HepG2 (cell line): Measurements from ENCODE around the gene RCC1. TPM values are rescaled to one million over a fixed set of nuclear protein-coding genes. Genes with fewer than 3 reads are reported as not detected.

ENCODE experiments used
- ATAC-seq: fragments of 200-7000 bp; cut with Tn5 transposase; 3 replicates; pipeline ENCODE4 v1.9.1; 2020; ENCODE audit warnings: mild to moderate bottlenecking, moderate library complexity
- BruUV-seq: library from RNA; stranded (reverse); fragments of 400-500 nt; replicated peaks from 2 replicates; lab custom pipeline; 2021; lab: Mats Ljungman, UMichigan
- CTCF ChIA-PET: fragments of 300-600 bp; formaldehyde crosslinking; extraction: SDS; loops from one replicate; lab custom pipeline; 2021; ENCODE audit warnings: low total read pairs, inconsistent platforms, low intra/inter-chr PET ratio; lab: Yijun Ruan, JAX
- POLR2A ChIA-PET: fragments of 350-600 bp; sonication (Branson Sonifier 250); formaldehyde crosslinking; loops from one replicate; lab custom pipeline; 2020; ENCODE audit warnings: antibody characterized with exemption, inconsistent platforms; lab: Yijun Ruan, JAX
- DNase-seq: peaks from one replicate; pipeline ENCODE4 v3.0.0-alpha.2; 2015; ENCODE audit warnings: low spot score
- FAIRE-seq: peaks from 3 replicates; lab custom pipeline; 2011; peaks lifted over from hg19 to GRCh38; lab: Jason Lieb, UNC
- H2AFZ ChIP-seq: one replicate; pipeline ENCODE4 v1.6.1; 2011; ENCODE audit warnings: low read length, inconsistent platforms
- H3K27ac ChIP-seq: fragments of 300-600 bp; 3 replicates; pipeline ENCODE4 v1.8.0; 2011; ENCODE audit warnings: mixed run types, mild to moderate bottlenecking, mixed read lengths, low read length, inconsistent platforms; ENCODE audit not compliant: insufficient read depth; ENCODE audit errors: extremely low read length
- H3K27me3 ChIP-seq, 2 experiments: fragments of 200-600 bp in 1 of 2; 2 replicates in 1 of 2; 3 replicates in 1 of 2; pipeline versions ENCODE4 v1.6.0 to v1.8.0; 2011; ENCODE audit warnings: low read length in 2 of 2, mild to moderate bottlenecking in 2 of 2, moderate library complexity in 2 of 2, inconsistent platforms in 1 of 2; ENCODE audit not compliant: insufficient read depth in 2 of 2, control insufficient read depth in 1 of 2
- H3K36me3 ChIP-seq, 2 experiments: fragments of 200-600 bp in 1 of 2; replicated peaks in 1 of 2; 2 replicates in 1 of 2; 3 replicates in 1 of 2; pipeline versions ENCODE4 v1.5.1 to v1.8.0; 2011; ENCODE audit warnings: low read length in 2 of 2, inconsistent platforms in 1 of 2; ENCODE audit not compliant: insufficient read depth in 2 of 2, control insufficient read depth in 1 of 2
- H3K4me1 ChIP-seq: 2 replicates; pipeline ENCODE4 v1.5.1; 2012; ENCODE audit warnings: low read length, inconsistent platforms; ENCODE audit not compliant: insufficient read depth
- H3K4me2 ChIP-seq: 2 replicates; pipeline ENCODE4 v1.6.0; 2011; ENCODE audit warnings: low read depth, low read length, inconsistent platforms
- H3K4me3 ChIP-seq, 3 experiments: fragments of 200-600 bp in 1 of 3; sonication (generic), shearing (Covaris generic) in 1 of 3; replicated peaks in 1 of 3; 2 replicates each; pipeline ENCODE4 v1.5.1; 2011 to 2016; ENCODE audit warnings: low read length in 3 of 3, inconsistent platforms in 2 of 3, low read depth in 2 of 3, mild to moderate bottlenecking in 2 of 3, control low read depth in 1 of 3, mixed read lengths in 1 of 3; ENCODE audit not compliant: insufficient read depth in 1 of 3
- H3K79me2 ChIP-seq: one replicate; pipeline ENCODE4 v1.6.1; 2011; ENCODE audit warnings: low read length, inconsistent platforms; ENCODE audit not compliant: insufficient read depth
- H3K9ac ChIP-seq: 2 replicates; pipeline ENCODE4 v1.6.0; 2011; ENCODE audit warnings: mild to moderate bottlenecking, low read depth, low read length, inconsistent platforms; ENCODE audit not compliant: insufficient read depth
- H3K9me3 ChIP-seq: 2 replicates; pipeline ENCODE4 v1.5.1; 2012; ENCODE audit warnings: mild to moderate bottlenecking, low read length
- H4K20me1 ChIP-seq: 2 replicates; pipeline ENCODE4 v1.6.0; 2011; ENCODE audit warnings: inconsistent platforms, mild to moderate bottlenecking, low read length, moderate library complexity; ENCODE audit not compliant: insufficient read depth
- AKAP8 ChIP-seq: sonication (generic); formaldehyde crosslinking; IDR thresholded peaks from 2 replicates; pipeline ENCODE4 v1.5.1; 2020; ENCODE audit warnings: mild to moderate bottlenecking, missing genetic modification reagents
- ESRRA ChIP-seq: sonication (generic); formaldehyde crosslinking; IDR thresholded peaks from 2 replicates; pipeline ENCODE4 v1.5.1; 2020; ENCODE audit warnings: mild to moderate bottlenecking, low read depth, missing genetic modification reagents
- PHF8 ChIP-seq: sonication (generic); formaldehyde crosslinking; IDR thresholded peaks from 2 replicates; pipeline ENCODE4 v1.5.0; 2020; ENCODE audit warnings: missing genetic modification reagents
- SMAD1 ChIP-seq: sonication (generic); formaldehyde crosslinking; IDR thresholded peaks from 2 replicates; pipeline ENCODE4 v1.4.0; 2020; ENCODE audit warnings: missing genetic modification reagents, low read depth, mild to moderate bottlenecking, borderline replicate concordance
- SNAI1 ChIP-seq: sonication (generic); formaldehyde crosslinking; IDR thresholded peaks from 2 replicates; pipeline ENCODE4 v1.5.0; 2020; ENCODE audit warnings: mild to moderate bottlenecking, missing genetic modification reagents, borderline replicate concordance
- SUZ12 ChIP-seq: fragments of 150-350 bp; IDR thresholded peaks from 2 replicates; pipeline ENCODE4 v1.6.1; 2014; ENCODE audit warnings: low read depth, low read length
- ZEB1 ChIP-seq: IDR thresholded peaks from 2 replicates; pipeline ENCODE4 v1.6.1; 2012; ENCODE audit warnings: mild to moderate bottlenecking, low read depth, inconsistent platforms; ENCODE audit not compliant: insufficient replicate concordance
- ZNF326 ChIP-seq: sonication (generic); formaldehyde crosslinking; IDR thresholded peaks from 2 replicates; pipeline ENCODE4 v1.4.0; 2020; ENCODE audit warnings: missing genetic modification reagents, borderline replicate concordance
- ZNF33A ChIP-seq: sonication (generic); formaldehyde crosslinking; IDR thresholded peaks from 2 replicates; pipeline ENCODE4 v1.5.1; 2020; ENCODE audit warnings: missing genetic modification reagents, mild to moderate bottlenecking, moderate library complexity, borderline replicate concordance
- ZNF446 ChIP-seq: sonication (generic); formaldehyde crosslinking; IDR thresholded peaks from 2 replicates; pipeline ENCODE4 v1.5.0; 2020; ENCODE audit warnings: mild to moderate bottlenecking, missing genetic modification reagents
- ZNF616 ChIP-seq: sonication (generic); formaldehyde crosslinking; IDR thresholded peaks from 2 replicates; pipeline ENCODE4 v1.5.0; 2020; ENCODE audit warnings: low read depth, mild to moderate bottlenecking, missing genetic modification reagents
- ZNF652 ChIP-seq: IDR thresholded peaks from 2 replicates; pipeline ENCODE4 v1.6.1; 2016; ENCODE audit warnings: low read depth, borderline replicate concordance
- ZNF747 ChIP-seq: sonication (generic); formaldehyde crosslinking; IDR thresholded peaks from 2 replicates; pipeline ENCODE4 v1.8.1; 2023; ENCODE audit warnings: missing genetic modification reagents, mild to moderate bottlenecking, borderline replicate concordance
- ZSCAN21 ChIP-seq: sonication (generic); formaldehyde crosslinking; IDR thresholded peaks from 2 replicates; pipeline ENCODE4 v1.8.0; 2022; ENCODE audit warnings: mild to moderate bottlenecking, missing genetic modification reagents, moderate library complexity, borderline replicate concordance
- WGBS: methylation state at CpG from one replicate; pipeline ENCODE4 v1.1.6; 2017; ENCODE audit warnings: low lambda C conversion rate; 5-methylcytosine and 5-hydroxymethylcytosine counted together
- in situ Hi-C: cut with HindIII; loops from 2 replicates; pipeline ENCODE4 v1.10.0; 2017; ENCODE audit warnings: low pct_unique_long_range_greater_than_20kb; ENCODE audit not compliant: extremely low pct_ligation_motif_present
- intact Hi-C: fragments of 100-400 bp; cut with micrococcal nuclease; formaldehyde crosslinking; loops from one replicate; pipeline ENCODE4 v1.10.0; 2022; ENCODE audit not compliant: unreplicated experiment
- polyA plus RNA-seq, 8 experiments: library from polyadenylated mRNA; depleted of rRNA in 3 of 8; stranded (reverse) in 7 of 8; unstranded in 1 of 8; fragments of >200 nt; fragmentation: Illumina TruSeq in 4 of 8; extraction: Trizol in 4 of 8; gene quantifications; 2 replicates each; pipeline versions ENCODE4 v1.2.1 to v1.2.3, GENCODE V29; 2011 to 2016; ENCODE audit warnings: low read depth in 4 of 8, missing spikeins in 1 of 8, mixed read lengths in 1 of 8; ENCODE audit not compliant: insufficient read depth in 1 of 8
- total RNA-seq, 5 experiments: library from RNA; depleted of rRNA; stranded (reverse); fragments of >200 nt; fragmentation: Illumina TruSeq; extraction: Trizol; gene quantifications; 2 replicates each; pipeline ENCODE4 v1.2.3, GENCODE V29; 2016; ENCODE audit warnings: low read depth in 1 of 5
- TF ChIP-seq, protein P1 (sequence below), 2 experiments: sonication (generic) in 1 of 2; formaldehyde crosslinking in 1 of 2; IDR thresholded peaks; 2 replicates each; pipeline versions ENCODE4 v1.5.1 to v1.6.1; 2011 to 2020; ENCODE audit warnings: borderline replicate concordance in 1 of 2, low read depth in 1 of 2, low read length in 1 of 2, mild to moderate bottlenecking in 1 of 2, missing genetic modification reagents in 1 of 2, moderate library complexity in 1 of 2
- TF ChIP-seq, protein P2 (sequence below), 2 experiments: fragments of 450-650 bp in 1 of 2; sonication (generic) in 1 of 2; formaldehyde crosslinking; IDR thresholded peaks; 2 replicates each; pipeline versions ENCODE4 v1.5.0 to v1.8.0; 2020 to 2022; ENCODE audit warnings: mild to moderate bottlenecking in 1 of 2, missing genetic modification reagents in 1 of 2
- TF ChIP-seq, protein P3 (sequence below): sonication (generic); formaldehyde crosslinking; conservative IDR thresholded peaks from 2 replicates; pipeline ENCODE4 v1.8.0; 2022; ENCODE audit warnings: low read depth, missing genetic modification reagents

RCC1 gene
- total and polyA plus RNA-seq, 2 of the 13 experiments (the other 11 are each of a cell fraction or from before 2014, with no cell fraction given) = 47.2 to 80.8 TPM

DNA sequence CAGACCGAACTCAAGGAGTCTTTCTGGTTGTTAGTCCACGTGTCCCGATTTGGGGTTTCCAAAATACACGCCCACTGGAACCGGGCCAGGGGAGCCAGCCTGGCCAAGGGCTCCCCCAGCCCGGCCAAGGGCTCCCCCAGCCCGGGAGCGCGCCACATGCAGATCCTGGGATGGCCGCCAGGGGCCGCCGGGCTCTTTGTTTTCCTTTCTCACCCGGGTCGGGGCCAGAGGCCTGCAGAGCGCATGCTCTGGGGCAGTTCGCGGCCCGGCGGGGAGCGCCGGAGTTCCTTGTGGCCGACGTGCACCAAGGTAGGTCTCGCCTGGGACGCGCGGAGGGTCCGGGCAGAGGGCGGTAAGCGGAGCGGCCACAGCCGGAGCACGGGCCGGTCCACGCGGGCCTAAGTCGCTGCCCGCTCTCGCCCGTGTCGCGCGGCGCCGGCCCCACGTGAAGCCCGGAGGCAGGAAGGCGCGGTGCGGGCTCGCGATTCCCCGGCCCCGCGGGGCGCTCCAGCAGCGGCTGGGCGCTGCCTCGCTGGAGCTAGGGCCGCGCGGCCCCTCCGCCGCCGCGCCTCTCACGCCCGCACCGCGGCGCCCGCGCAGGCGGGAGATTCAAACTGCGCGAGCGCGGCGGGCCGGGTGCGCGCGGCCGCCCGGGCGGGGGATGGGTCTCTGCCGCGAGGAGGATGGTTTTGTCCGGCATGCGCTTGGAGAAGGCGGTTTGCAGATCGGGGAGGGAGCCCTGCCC is 12.3 kb downstream of the RCC1 start:
- ChIA-PET POLR2A (interaction anchor here (0.8 to 2.0 kb wide), 6 partner anchors 9 to 125 kb away, joined by 3 to 7 read pairs (median 6); partner anchors contain the start of gene TRNAU1AP), CTCF (interaction anchor here (1.7 kb wide), 2 partner anchors 82 to 85 kb away, joined by 7 to 27 read pairs; no protein-coding TSS in a partner anchor)
- peaks cover 31% of the 10 kb centered on the region for H3K4me1 ChIP-seq
- intact Hi-C loops = loop anchor here (1.0 to 10.0 kb wide), 3 partner anchors 84 to 357 kb away; no protein-coding TSS in a partner anchor
- in situ Hi-C loops = loop anchor here (5.0 kb wide), 1 partner anchor 84 kb away; no protein-coding TSS in a partner anchor
- BruUV-seq = TSS peak; percentile 81
- no peak overlapping the region for H2AFZ ChIP-seq
- WGBS = 2% methylated on average over 15 of the region's 92 CpGs
- no peaks in the 10 kb centered on the region for H3K9me3 ChIP-seq
- H3K36me3 ChIP-seq = peaks cover 0 to 5% of the 10 kb centered on the region in 2 experiments; a peak in 2 of 5 replicates
- H3K27ac ChIP-seq = peak overlapping the region; percentile 91
- H3K4me3 ChIP-seq = peak overlapping the region; percentile 66 to 85 (median 75)
- H3K9ac ChIP-seq = peak overlapping the region; percentile 90
- peak overlapping the region; percentile 97 for H3K4me2 ChIP-seq
- H3K79me2 ChIP-seq = peaks cover 36% of the 10 kb centered on the region
- FAIRE-seq = no peak
- H3K27me3 ChIP-seq = no peaks in the 10 kb centered on the region
- ATAC-seq = peak; percentile 45
- peak; percentile 76 for DNase-seq
- H4K20me1 ChIP-seq = peaks cover 29% of the 10 kb centered on the region
- TF ChIP-seq ZSCAN21 (CRISPR knock-in tag) = peak; percentile 53; the same call in 1 of the 2 replicates
- no peak for TF ChIP-seq SMAD1
- TF ChIP-seq ZNF747 (CRISPR knock-in tag) = peak; percentile 65; the same call in 1 of the 2 replicates
- TF ChIP-seq ZNF652 (CRISPR knock-in tag) = no peak
- TF ChIP-seq ZNF446 = no peak
- TF ChIP-seq, protein P1, sequence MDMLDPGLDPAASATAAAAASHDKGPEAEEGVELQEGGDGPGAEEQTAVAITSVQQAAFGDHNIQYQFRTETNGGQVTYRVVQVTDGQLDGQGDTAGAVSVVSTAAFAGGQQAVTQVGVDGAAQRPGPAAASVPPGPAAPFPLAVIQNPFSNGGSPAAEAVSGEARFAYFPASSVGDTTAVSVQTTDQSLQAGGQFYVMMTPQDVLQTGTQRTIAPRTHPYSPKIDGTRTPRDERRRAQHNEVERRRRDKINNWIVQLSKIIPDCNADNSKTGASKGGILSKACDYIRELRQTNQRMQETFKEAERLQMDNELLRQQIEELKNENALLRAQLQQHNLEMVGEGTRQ (IDR thresholded peaks at IDR 0.05; ENCODE audit: low read depth, low read length) = no peak
- TF ChIP-seq, protein P1 (CRISPR knock-in tag; IDR thresholded peaks at IDR 0.05; ENCODE audit: borderline replicate concordance) = no peak
- TF ChIP-seq, protein P2, sequence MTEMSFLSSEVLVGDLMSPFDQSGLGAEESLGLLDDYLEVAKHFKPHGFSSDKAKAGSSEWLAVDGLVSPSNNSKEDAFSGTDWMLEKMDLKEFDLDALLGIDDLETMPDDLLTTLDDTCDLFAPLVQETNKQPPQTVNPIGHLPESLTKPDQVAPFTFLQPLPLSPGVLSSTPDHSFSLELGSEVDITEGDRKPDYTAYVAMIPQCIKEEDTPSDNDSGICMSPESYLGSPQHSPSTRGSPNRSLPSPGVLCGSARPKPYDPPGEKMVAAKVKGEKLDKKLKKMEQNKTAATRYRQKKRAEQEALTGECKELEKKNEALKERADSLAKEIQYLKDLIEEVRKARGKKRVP (CRISPR knock-in tag; IDR thresholded peaks at IDR 0.05) = peak in 1 of 2 experiments; percentile 46; a peak in 1 of 4 replicates
- no peak for TF ChIP-seq SUZ12
- no peak for TF ChIP-seq ZEB1
- TF ChIP-seq ZNF326 (CRISPR knock-in tag) = peak; percentile 64; the same call in 1 of the 2 replicates
- TF ChIP-seq PHF8 (CRISPR knock-in tag) = peak; percentile 76
- no peak for TF ChIP-seq SNAI1
- TF ChIP-seq ESRRA (CRISPR knock-in tag) = peak; percentile 35; the same call in 1 of the 2 replicates
- peak; percentile 66 for TF ChIP-seq ZNF616
- TF ChIP-seq ZNF33A (CRISPR knock-in tag) = no peak
- TF ChIP-seq, protein P3, sequence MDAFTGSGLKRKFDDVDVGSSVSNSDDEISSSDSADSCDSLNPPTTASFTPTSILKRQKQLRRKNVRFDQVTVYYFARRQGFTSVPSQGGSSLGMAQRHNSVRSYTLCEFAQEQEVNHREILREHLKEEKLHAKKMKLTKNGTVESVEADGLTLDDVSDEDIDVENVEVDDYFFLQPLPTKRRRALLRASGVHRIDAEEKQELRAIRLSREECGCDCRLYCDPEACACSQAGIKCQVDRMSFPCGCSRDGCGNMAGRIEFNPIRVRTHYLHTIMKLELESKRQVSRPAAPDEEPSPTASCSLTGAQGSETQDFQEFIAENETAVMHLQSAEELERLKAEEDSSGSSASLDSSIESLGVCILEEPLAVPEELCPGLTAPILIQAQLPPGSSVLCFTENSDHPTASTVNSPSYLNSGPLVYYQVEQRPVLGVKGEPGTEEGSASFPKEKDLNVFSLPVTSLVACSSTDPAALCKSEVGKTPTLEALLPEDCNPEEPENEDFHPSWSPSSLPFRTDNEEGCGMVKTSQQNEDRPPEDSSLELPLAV (CRISPR knock-in tag) = no peak
- peak; percentile 60; the same call in 1 of the 2 replicates for TF ChIP-seq AKAP8
